ENCODE data around the gene SLCO3A1.

Gene SLCO3A1

GRCh38 chr15:91915576-91915975, 62.1 kb downstream of the SLCO3A1 start:
- DNase-seq (ENCODE audit: low spot score): no peak
- TF ChIP-seq CTCF (IDR thresholded peaks at IDR 0.05; ENCODE audit: borderline replicate concordance, control extremely low read depth, extremely low read depth, insufficient read depth, missing control alignments): no peak
- in situ Hi-C loops (cut with MboI; ENCODE audit: low sequenced_read_pairs, unreplicated experiment): no loop called here

GRCh38 chr15:91916051-91916450, 62.5 kb downstream of the SLCO3A1 start:
- in situ Hi-C loops (cut with MboI; ENCODE audit: low sequenced_read_pairs, unreplicated experiment): no loop called here
- TF ChIP-seq CTCF (IDR thresholded peaks at IDR 0.05; ENCODE audit: borderline replicate concordance, control extremely low read depth, extremely low read depth, insufficient read depth, missing control alignments): no peak
- no peak for DNase-seq (ENCODE audit: low spot score)

- in situ Hi-C loops (cut with MboI; ENCODE audit: low sequenced_read_pairs, unreplicated experiment): no loop called here
- no peak for DNase-seq (ENCODE audit: low spot score)
- no peak for TF ChIP-seq CTCF (IDR thresholded peaks at IDR 0.05; ENCODE audit: borderline replicate concordance, control extremely low read depth, extremely low read depth, insufficient read depth, missing control alignments)
Measured at GRCh38 chr15:91917686-91918360, 64.3 kb downstream of the SLCO3A1 start.

GRCh38 chr15:91919014-91919534, 65.6 kb downstream of the SLCO3A1 start:
- DNase-seq (ENCODE audit: low spot score): no peak
- in situ Hi-C loops (cut with MboI; ENCODE audit: low sequenced_read_pairs, unreplicated experiment): no loop called here

GRCh38 chr15:91921188-91921842, 67.8 kb downstream of the SLCO3A1 start:
- in situ Hi-C loops (cut with MboI; ENCODE audit: low sequenced_read_pairs, unreplicated experiment): no loop called here
- DNase-seq (ENCODE audit: low spot score): no peak
- TF ChIP-seq CTCF (IDR thresholded peaks at IDR 0.05; ENCODE audit: borderline replicate concordance, control extremely low read depth, extremely low read depth, insufficient read depth, missing control alignments): no peak

More at GRCh38 chr15:91919014-91919534, 65.6 kb downstream of the SLCO3A1 start:
- no peak for TF ChIP-seq CTCF (IDR thresholded peaks at IDR 0.05; ENCODE audit: borderline replicate concordance, control extremely low read depth, extremely low read depth, insufficient read depth, missing control alignments)

- no peak for TF ChIP-seq CTCF (IDR thresholded peaks at IDR 0.05; ENCODE audit: borderline replicate concordance, control extremely low read depth, extremely low read depth, insufficient read depth, missing control alignments)
- no peak for DNase-seq (ENCODE audit: low spot score)
- in situ Hi-C loops (cut with MboI; ENCODE audit: low sequenced_read_pairs, unreplicated experiment): no loop called here
Measured at GRCh38 chr15:91921843-91922198, 68.3 kb downstream of the SLCO3A1 start.

Measured in GM13976 (cell line).